ENCODE data around the gene TADA1.
"Not testable (repeated sequence)": the region's sequence is repeated elsewhere in the genome, so short reads cannot be mapped to it uniquely, and the experiment has no call there.

Gene TADA1

GRCh38 chr1:166840309-166841274, 35.5 kb downstream of the TADA1 start:
- DNase-seq = peak; percentile 26 to 37 (median 28)

DNA sequence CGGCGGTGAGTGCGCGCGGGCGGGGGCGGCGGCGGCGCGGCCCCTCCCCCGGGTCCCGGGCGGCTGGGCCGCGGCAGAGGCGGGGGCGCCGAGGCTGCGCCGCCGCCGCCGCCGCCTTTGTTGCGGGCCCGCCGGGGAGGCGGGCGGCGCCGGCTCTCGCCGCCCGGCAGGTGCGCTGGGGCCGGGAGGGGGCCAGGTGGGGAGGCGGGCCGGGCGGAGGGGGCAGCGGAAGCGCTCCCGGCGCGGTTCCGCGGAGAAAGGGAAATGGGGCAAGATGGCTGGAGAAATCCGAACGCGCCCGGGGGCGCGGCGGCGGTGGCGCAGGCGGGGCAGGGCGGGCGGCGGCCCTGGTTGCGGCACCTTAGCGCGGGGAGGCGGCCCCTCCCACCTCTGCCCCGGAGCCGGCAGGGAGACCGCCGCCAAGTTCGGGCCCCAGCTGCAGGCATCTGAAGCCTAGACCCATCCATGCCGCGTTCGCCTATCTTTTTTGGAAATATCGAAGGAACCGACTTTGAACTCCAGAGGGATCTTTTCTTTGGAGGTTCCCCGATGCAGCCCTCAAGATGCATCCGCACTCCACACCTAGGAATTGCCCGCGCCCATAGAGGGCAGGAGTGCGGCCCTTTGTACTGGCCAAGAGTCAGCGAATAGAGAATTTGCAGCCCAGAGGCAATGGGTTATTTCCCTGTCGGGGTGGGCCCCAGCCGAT, 36.3 kb downstream of the TADA1 start:
- peak; percentile 48 to 75 (median 52) for DNase-seq

DNA sequence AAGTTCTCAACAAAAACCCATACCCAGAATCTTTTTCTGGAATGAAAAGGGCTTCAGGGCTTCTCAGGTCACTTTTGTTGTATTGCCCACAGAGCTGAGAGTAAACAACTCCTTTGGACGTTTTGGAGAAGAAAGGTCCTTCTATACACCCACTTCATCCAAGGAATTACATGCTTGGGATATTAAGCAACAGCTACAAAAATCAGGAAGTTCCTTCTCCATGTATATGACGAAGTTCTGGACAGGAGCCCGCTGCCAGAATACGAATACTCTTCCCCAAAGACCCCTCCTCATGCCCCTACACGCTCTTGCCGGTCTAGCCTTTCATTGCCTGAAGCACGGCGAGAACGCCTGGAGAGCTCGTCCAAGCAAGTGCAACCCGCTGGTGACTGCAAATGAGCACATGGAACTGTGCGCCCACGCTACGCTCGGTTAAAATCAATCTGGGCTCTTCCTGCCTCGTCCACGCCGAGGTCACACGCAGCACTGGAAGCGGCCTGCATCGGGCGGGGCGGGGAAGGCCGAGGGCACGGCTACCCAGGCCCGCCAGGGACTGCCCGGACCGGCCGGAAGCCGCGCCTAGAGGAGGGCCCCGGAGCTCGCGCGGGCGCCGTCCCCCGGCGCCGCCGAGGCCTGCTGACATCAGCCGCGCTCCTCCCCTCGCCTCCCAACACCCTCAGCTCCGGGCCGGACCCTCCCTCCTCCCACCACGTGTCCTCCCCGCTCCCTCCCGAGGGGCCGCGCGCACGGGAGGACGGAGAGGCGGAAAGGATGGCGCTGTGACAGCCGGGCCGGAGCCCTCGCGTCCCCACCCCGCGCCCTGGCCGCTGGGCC, 37.1 kb downstream of the TADA1 start, which contains the start of gene POGK:
Gene POGK (plus strand): TSS at position 710 of the 834 bp plus-strand sequence. CDS start 1,482 bp downstream, outside the sequence.
- peak; percentile 96 to 98 (median 97) for DNase-seq

GRCh38 chr1:166836733-166837132, 39.3 kb downstream of the TADA1 start:
- DNase-seq = no peak

- not testable (repeated sequence) for DNase-seq
Measured at GRCh38 chr1:166829762-166830161, 46.3 kb downstream of the TADA1 start.

DNA sequence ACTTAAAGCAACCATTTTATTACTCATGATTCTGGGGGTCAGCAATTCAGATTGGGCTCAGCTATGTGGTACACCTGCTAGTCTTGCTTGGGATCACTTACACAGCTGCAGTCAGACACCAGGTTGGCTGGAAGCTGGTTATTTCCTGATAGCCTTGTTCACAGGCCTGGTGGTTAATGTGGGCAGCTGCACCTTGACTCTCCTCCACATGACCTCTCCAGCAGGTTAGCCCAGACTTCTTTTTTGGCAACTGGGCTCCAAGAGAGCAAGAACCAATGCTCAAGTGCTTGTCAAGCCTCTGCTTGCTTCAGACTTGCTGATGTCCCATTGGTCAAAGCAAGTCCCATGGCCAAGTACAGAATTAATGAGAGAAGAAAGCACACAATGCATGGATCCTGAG, 48.6 kb downstream of the TADA1 start:
- no peak for DNase-seq

- DNase-seq = no peak
Measured at GRCh38 chr1:166822385-166822784, 53.7 kb downstream of the TADA1 start.

DNA sequence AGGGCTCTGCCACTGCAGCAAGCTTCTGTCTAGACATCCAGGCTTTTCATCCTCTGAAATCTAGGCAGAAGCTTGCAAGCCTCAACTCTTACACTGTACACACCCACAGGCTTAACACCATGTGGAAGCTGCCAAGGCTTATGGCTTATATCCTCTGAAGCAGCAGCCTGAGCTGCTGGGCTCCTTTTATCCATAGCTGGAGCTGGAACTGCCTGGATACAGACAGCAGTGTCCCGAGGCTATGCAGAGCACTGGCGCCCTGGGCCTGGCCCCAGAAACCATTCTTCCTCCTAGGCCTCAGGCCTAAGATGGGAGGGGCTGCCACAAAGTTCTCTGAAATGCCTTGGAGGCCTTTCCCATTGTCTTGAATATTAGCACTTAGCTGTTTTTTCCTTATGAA, 56.1 kb downstream of the TADA1 start:
- no peak for DNase-seq

GRCh38 chr1:166814611-166815010, 61.5 kb downstream of the TADA1 start:
- DNase-seq = no peak

- no peak for DNase-seq
Measured at GRCh38 chr1:166813508-166814223, 62.4 kb downstream of the TADA1 start.

GRCh38 chr1:166811691-166812090, 64.4 kb downstream of the TADA1 start:
- DNase-seq = no peak

DNA sequence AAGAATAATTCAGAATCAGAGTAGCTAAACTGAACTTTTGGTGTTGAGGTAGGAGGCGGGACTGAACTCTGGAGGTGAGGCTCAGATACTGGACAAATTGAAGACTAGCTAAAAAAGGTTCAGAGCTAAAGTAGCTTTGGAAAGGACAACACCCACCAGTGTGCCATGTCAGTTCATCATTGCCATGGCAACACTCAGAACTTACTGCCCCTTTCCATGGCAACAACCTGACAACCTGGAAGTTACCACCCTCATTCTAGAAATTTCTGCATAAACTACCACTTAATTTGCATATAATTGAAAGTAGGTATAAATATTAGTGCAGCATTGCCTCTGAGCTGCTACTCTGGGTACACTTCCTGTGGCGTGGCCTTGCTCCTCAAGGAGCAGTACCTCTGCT, 67.1 kb downstream of the TADA1 start:
- no peak for DNase-seq

Measured in suppressor macrophage treated with lipopolysaccharide for 1 hour (primary cell).